PC-3 (cell line): ENCODE results near the gene ZNF319.

ENCODE experiments used
- EZH2 ChIP-seq: fragments of 300-600 bp; sonication (generic); IDR thresholded peaks from one replicate; pipeline ENCODE4 v1.6.1; 2017; ENCODE audit warnings: antibody characterized with exemption, mild to moderate bottlenecking, low read length; ENCODE audit not compliant: unreplicated experiment
- TF ChIP-seq, protein P1 (sequence below): fragments of 300-600 bp; sonication (generic); conservative IDR thresholded peaks from 2 replicates; pipeline ENCODE4 v1.5.1; 2017; ENCODE audit warnings: antibody characterized with exemption, low read depth, mild to moderate bottlenecking, low read length

DNA sequence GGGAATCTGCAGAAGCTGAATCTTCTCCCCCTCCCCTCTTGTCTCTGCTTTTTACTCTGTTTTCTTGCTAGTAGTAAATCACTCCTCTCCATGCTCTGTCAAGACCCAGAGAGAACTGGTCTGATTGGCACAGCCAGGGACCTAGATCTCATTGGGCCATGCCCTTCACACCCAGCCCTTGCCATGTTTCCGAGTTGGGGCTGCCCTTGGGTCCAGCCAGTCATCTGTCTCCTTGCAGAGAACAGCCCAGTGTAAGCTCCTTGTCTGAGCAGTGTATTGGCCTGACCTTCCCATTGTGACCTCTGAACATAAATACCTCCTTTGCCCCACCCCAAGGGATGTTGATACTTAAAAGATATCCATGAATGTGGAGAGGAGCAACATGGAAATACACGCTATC is 28.9 kb upstream of the ZNF319 start:
- TF ChIP-seq, protein P1, sequence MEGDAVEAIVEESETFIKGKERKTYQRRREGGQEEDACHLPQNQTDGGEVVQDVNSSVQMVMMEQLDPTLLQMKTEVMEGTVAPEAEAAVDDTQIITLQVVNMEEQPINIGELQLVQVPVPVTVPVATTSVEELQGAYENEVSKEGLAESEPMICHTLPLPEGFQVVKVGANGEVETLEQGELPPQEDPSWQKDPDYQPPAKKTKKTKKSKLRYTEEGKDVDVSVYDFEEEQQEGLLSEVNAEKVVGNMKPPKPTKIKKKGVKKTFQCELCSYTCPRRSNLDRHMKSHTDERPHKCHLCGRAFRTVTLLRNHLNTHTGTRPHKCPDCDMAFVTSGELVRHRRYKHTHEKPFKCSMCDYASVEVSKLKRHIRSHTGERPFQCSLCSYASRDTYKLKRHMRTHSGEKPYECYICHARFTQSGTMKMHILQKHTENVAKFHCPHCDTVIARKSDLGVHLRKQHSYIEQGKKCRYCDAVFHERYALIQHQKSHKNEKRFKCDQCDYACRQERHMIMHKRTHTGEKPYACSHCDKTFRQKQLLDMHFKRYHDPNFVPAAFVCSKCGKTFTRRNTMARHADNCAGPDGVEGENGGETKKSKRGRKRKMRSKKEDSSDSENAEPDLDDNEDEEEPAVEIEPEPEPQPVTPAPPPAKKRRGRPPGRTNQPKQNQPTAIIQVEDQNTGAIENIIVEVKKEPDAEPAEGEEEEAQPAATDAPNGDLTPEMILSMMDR, result no peak
- no peak for TF ChIP-seq EZH2
